Trophoblast cell (in vitro differentiated cells and primary cell): Measurements from ENCODE around the gene MSANTD1.

Experiments used
- DNase-seq, 2 donors: peaks; one replicate each; pipeline ENCODE4 v3.0.0-alpha.2; 2016
- H2AFZ ChIP-seq: 2 replicates; pipeline ENCODE4 v1.6.1; 2013; ENCODE audit warnings: low read length, moderate library complexity, mild to moderate bottlenecking; ENCODE audit not compliant: insufficient read depth, poor library complexity
- H2AK5ac ChIP-seq: 2 replicates; pipeline ENCODE4 v1.6.1; 2013; ENCODE audit warnings: mild to moderate bottlenecking, low read length
- H2BK120ac ChIP-seq: 2 replicates; pipeline ENCODE4 v1.6.1; 2013; ENCODE audit warnings: low read length, mild to moderate bottlenecking, moderate library complexity; ENCODE audit not compliant: insufficient read depth, poor library complexity
- H2BK12ac ChIP-seq: 2 replicates; pipeline ENCODE4 v1.6.1; 2013; ENCODE audit warnings: mild to moderate bottlenecking, low read length, moderate library complexity
- H2BK5ac ChIP-seq: 2 replicates; pipeline ENCODE4 v1.6.1; 2013; ENCODE audit warnings: low read length, low read depth, moderate library complexity, mild to moderate bottlenecking; ENCODE audit not compliant: poor library complexity
- H3K14ac ChIP-seq: 2 replicates; pipeline ENCODE4 v1.6.1; 2013; ENCODE audit warnings: mild to moderate bottlenecking, low read length
- H3K18ac ChIP-seq: 2 replicates; pipeline ENCODE4 v1.6.1; 2013; ENCODE audit warnings: mild to moderate bottlenecking, low read length
- H3K23ac ChIP-seq: 2 replicates; pipeline ENCODE4 v1.6.1; 2013; ENCODE audit warnings: low read length
- H3K27ac ChIP-seq: 2 replicates; pipeline ENCODE4 v1.5.1; 2013; ENCODE audit warnings: low read depth, mild to moderate bottlenecking, inconsistent platforms, low read length, moderate library complexity
- H3K27me3 ChIP-seq: 2 replicates; pipeline ENCODE4 v1.6.1; 2013; ENCODE audit warnings: inconsistent platforms, mild to moderate bottlenecking, low read length, moderate library complexity; ENCODE audit not compliant: insufficient read depth
- H3K36me3 ChIP-seq, 2 experiments: 1 replicate in 1 of 2; 2 replicates in 1 of 2; pipeline ENCODE4 v1.6.1; 2013; ENCODE audit warnings: low read length in 2 of 2, mild to moderate bottlenecking in 2 of 2, moderate library complexity in 1 of 2; ENCODE audit not compliant: insufficient read depth in 2 of 2, control insufficient read depth in 1 of 2
- H3K4ac ChIP-seq: 2 replicates; pipeline ENCODE4 v1.6.1; 2013; ENCODE audit warnings: low read depth, mild to moderate bottlenecking, low read length, moderate library complexity
- H3K4me1 ChIP-seq, 2 experiments: 1 replicate in 1 of 2; 2 replicates in 1 of 2; pipeline ENCODE4 v1.6.1; 2013; ENCODE audit warnings: low read length in 2 of 2, mild to moderate bottlenecking in 2 of 2, moderate library complexity in 1 of 2; ENCODE audit not compliant: insufficient read depth in 2 of 2, control insufficient read depth in 1 of 2
- H3K4me2 ChIP-seq: 2 replicates; pipeline ENCODE4 v1.6.1; 2013; ENCODE audit warnings: inconsistent platforms, mild to moderate bottlenecking, low read length, moderate library complexity
- H3K4me3 ChIP-seq: 2 replicates; pipeline ENCODE4 v1.5.1; 2013; ENCODE audit warnings: mild to moderate bottlenecking, low read depth, low read length, inconsistent platforms
- H3K79me1 ChIP-seq: one replicate; pipeline ENCODE4 v1.6.1; 2013; ENCODE audit warnings: low read length
- H3K79me2 ChIP-seq: 2 replicates; pipeline ENCODE4 v1.6.1; 2013; ENCODE audit warnings: low read length, mild to moderate bottlenecking; ENCODE audit not compliant: control insufficient read depth, insufficient read depth, poor library complexity
- H3K9ac ChIP-seq: 2 replicates; pipeline ENCODE4 v1.6.1; 2013; ENCODE audit warnings: mild to moderate bottlenecking, low read length
- H3K9me3 ChIP-seq: 2 replicates; pipeline ENCODE4 v1.6.1; 2013; ENCODE audit warnings: low read depth, mild to moderate bottlenecking, control low read depth, inconsistent platforms, low read length; ENCODE audit not compliant: insufficient read depth
- H4K12ac ChIP-seq: 2 replicates; pipeline ENCODE4 v1.6.1; 2013; ENCODE audit warnings: low read depth, mild to moderate bottlenecking, low read length, moderate library complexity
- H4K8ac ChIP-seq: 2 replicates; pipeline ENCODE4 v1.6.1; 2013; ENCODE audit warnings: low read depth, mild to moderate bottlenecking, low read length, moderate library complexity
- H4K91ac ChIP-seq: one replicate; pipeline ENCODE4 v1.6.1; 2013; ENCODE audit warnings: low read depth, mild to moderate bottlenecking, low read length, moderate library complexity
- WGBS: extraction: QIAGEN DNeasy Blood & Tissue Kit; methylation state at CpG from one replicate; pipeline ENCODE4 v1.1.7; 2013; ENCODE audit warnings: missing lambda C conversion rate; ENCODE audit not compliant: insufficient read length, insufficient coverage; ENCODE audit errors: extremely low coverage; 5-methylcytosine and 5-hydroxymethylcytosine counted together

Gene MSANTD1

GRCh38 chr4:3250956-3251690 lies 2.2 kb downstream of the MSANTD1 start:
- Histone ChIP-seq H3K4me2 (no peak overlapping the region), H3K4ac (no peak overlapping the region), H4K8ac (no peak overlapping the region), H2BK12ac (no peak overlapping the region), H3K4me3 (no peak overlapping the region), H3K14ac (no peak overlapping the region), H3K36me3 (peaks cover 0 to 9% of the 10 kb centered on the region in 2 experiments), H3K27ac (no peak overlapping the region), H4K12ac (no peak overlapping the region), H3K79me1 (no peaks in the 10 kb centered on the region), H3K79me2 (no peaks in the 10 kb centered on the region), H2BK5ac (no peak overlapping the region), H3K18ac (no peak overlapping the region), H3K4me1 (no peaks in the 10 kb centered on the region), H3K9ac (no peak overlapping the region), H2AK5ac (no peak overlapping the region), H3K9me3 (no peaks in the 10 kb centered on the region), H3K23ac (no peak overlapping the region), H3K27me3 (no peaks in the 10 kb centered on the region), H4K91ac (no peak overlapping the region), H2AFZ (no peak overlapping the region), H2BK120ac (no peak overlapping the region)
- no CpG with 5 or more reads among the region's 19 CpGs for WGBS
- no peak for DNase-seq

GRCh38 chr4:3251691-3252479 lies 2.9 kb downstream of the MSANTD1 start:
- Histone ChIP-seq H2BK5ac (no peak overlapping the region), H3K18ac (no peak overlapping the region), H2BK12ac (no peak overlapping the region), H4K12ac (no peak overlapping the region), H2AFZ (no peak overlapping the region), H3K27ac (no peak overlapping the region), H3K79me2 (no peaks in the 10 kb centered on the region), H3K4me2 (no peak overlapping the region), H3K23ac (no peak overlapping the region), H4K8ac (no peak overlapping the region), H3K79me1 (no peaks in the 10 kb centered on the region), H3K14ac (no peak overlapping the region), H3K27me3 (no peaks in the 10 kb centered on the region), H2AK5ac (no peak overlapping the region), H3K4me3 (no peak overlapping the region), H3K4ac (no peak overlapping the region), H3K9ac (no peak overlapping the region), H3K4me1 (no peaks in the 10 kb centered on the region), H3K36me3 (peaks cover 2 to 9% of the 10 kb centered on the region in 2 experiments), H2BK120ac (no peak overlapping the region), H3K9me3 (no peaks in the 10 kb centered on the region), H4K91ac (no peak overlapping the region)
- WGBS: no CpG with 5 or more reads among the region's 11 CpGs
- no peak for DNase-seq

- Histone ChIP-seq H2AK5ac (no peak overlapping the region), H3K79me1 (no peaks in the 10 kb centered on the region), H3K9me3 (no peaks in the 10 kb centered on the region), H2BK12ac (no peak overlapping the region), H3K14ac (no peak overlapping the region), H4K91ac (no peak overlapping the region), H3K18ac (no peak overlapping the region), H3K27me3 (no peaks in the 10 kb centered on the region), H3K23ac (no peak overlapping the region), H2BK5ac (no peak overlapping the region), H3K4me1 (no peaks in the 10 kb centered on the region), H3K27ac (no peak overlapping the region), H2BK120ac (no peak overlapping the region), H3K36me3 (peaks cover 2 to 9% of the 10 kb centered on the region in 2 experiments), H4K12ac (no peak overlapping the region), H4K8ac (no peak overlapping the region), H3K9ac (no peak overlapping the region), H2AFZ (no peak overlapping the region), H3K79me2 (no peaks in the 10 kb centered on the region), H3K4me3 (no peak overlapping the region), H3K4me2 (no peak overlapping the region), H3K4ac (no peak overlapping the region)
- WGBS: no CpG with 5 or more reads among the region's 3 CpGs
- no peak for DNase-seq
These were observed 3.5 kb downstream of the MSANTD1 start for GRCh38 chr4:3252480-3252828.

GRCh38 chr4:3252831-3253641 lies 4.1 kb downstream of the MSANTD1 start:
- H3K23ac ChIP-seq: no peak overlapping the region
- H3K18ac ChIP-seq: no peak overlapping the region
- H3K36me3 ChIP-seq: peaks cover 2 to 9% of the 10 kb centered on the region in 2 experiments

More at GRCh38 chr4:3252831-3253641, 4.1 kb downstream of the MSANTD1 start:
- Histone ChIP-seq H4K91ac (no peak overlapping the region), H4K12ac (no peak overlapping the region), H3K4ac (no peak overlapping the region), H3K27ac (no peak overlapping the region), H2AK5ac (no peak overlapping the region), H3K9me3 (no peaks in the 10 kb centered on the region), H3K79me1 (no peaks in the 10 kb centered on the region), H3K4me2 (no peak overlapping the region), H3K9ac (no peak overlapping the region), H2AFZ (no peak overlapping the region), H3K79me2 (no peaks in the 10 kb centered on the region), H3K4me3 (no peak overlapping the region), H3K4me1 (no peaks in the 10 kb centered on the region), H3K27me3 (no peaks in the 10 kb centered on the region), H2BK120ac (no peak overlapping the region), H2BK5ac (no peak overlapping the region), H3K14ac (no peak overlapping the region), H4K8ac (no peak overlapping the region), H2BK12ac (no peak overlapping the region)
- no CpG with 5 or more reads among the region's 38 CpGs for WGBS
- DNase-seq: no peak
